Fibroblast of peridontal ligament (primary cell): Measurements from ENCODE around the gene MIAT.
"Not testable (repeated sequence)": the region's sequence is repeated elsewhere in the genome, so short reads cannot be mapped to it uniquely, and the experiment has no call there.

Source experiments
- DNase-seq: peaks from one replicate; pipeline ENCODE4 v3.0.0-alpha.2; 2010; ENCODE audit errors: extremely low read depth

The MIAT gene

DNA sequence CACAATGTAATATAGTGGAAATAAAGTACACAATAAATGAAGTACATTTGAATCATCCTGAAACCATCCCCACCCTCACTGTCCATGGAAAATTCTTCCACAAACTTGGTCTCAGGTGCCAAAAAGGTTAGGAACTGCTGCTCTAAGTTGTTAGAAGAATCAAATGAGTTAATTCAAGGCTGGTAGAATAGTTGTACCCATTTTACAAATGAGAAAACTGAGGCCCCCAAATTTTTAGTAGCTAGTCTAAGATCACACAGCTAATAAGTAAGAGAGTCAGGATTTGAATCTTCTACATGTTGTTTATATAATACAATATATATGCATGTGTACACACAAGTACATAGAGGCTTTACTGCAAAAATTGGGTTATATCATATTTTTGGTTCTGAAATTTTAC lies 43.1 kb downstream of the MIAT start:
- DNase-seq = no peak

DNA sequence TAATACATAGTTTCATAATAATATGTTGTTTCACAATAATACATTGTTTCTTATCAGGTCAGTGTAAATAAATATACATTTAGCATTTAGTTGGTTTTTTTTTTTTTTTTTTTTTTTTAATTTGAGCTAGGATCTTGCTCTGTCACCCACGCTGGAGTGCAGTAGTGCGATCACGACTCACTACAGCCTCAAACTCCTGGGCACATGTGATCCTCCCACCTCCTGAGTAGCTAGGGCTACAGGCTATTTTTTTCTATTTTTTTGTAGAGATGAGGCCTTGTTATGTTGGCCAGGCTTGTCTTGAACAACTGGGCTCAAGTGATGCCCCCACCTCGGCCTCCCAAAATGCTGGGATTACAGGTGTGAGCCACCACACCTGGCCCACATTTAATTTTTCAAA lies 43.5 kb downstream of the MIAT start:
- DNase-seq = no peak

DNA sequence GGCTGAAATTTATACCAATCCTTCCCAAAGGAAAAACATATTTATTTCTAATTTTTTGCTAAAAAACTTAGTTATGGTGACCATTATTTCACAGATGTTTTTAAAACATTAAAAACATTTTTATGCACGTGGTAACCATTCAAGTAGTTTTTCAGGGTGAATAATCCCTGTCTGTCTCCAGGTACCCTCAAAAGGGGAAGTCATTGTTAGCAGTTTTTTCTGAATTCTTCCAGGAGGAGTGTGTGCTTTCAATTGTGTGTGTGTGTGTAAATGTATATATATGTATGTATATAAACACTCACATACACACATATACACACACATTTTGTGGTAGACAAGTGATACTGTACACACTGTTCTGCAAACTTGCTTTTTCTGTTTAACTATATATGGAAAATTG lies 43.9 kb downstream of the MIAT start:
- DNase-seq = no peak

GRCh38 chr22:26702906-26703830 lies 45.8 kb downstream of the MIAT start:
- DNase-seq = peak; percentile 73

- not testable (repeated sequence) for DNase-seq
Measured at GRCh38 chr22:26705379-26705778, 48.0 kb downstream of the MIAT start.

DNA sequence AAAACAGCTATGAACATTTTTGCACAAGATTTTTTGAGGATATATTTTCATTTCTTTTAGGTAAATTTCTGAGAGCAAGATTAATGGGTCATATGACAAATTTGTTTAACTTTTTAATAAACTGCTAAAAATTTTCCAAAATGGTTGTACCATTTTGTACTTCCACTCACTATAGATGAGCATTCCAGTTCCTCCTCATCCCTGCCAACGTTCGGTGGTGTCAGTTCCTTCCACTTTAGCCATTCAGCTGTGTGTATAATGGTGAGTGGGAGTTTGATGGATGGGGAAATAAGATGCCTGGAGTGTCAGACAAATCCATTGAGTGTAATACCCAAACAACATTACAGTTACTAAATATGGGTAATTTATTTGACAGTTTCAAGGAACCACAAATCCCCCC lies 49.7 kb downstream of the MIAT start:
- DNase-seq = no peak

GRCh38 chr22:26707581-26707980 lies 50.2 kb downstream of the MIAT start:
- no peak for DNase-seq

- peak; percentile 52 for DNase-seq
Measured at GRCh38 chr22:26708256-26709009, 51.0 kb downstream of the MIAT start.

DNA sequence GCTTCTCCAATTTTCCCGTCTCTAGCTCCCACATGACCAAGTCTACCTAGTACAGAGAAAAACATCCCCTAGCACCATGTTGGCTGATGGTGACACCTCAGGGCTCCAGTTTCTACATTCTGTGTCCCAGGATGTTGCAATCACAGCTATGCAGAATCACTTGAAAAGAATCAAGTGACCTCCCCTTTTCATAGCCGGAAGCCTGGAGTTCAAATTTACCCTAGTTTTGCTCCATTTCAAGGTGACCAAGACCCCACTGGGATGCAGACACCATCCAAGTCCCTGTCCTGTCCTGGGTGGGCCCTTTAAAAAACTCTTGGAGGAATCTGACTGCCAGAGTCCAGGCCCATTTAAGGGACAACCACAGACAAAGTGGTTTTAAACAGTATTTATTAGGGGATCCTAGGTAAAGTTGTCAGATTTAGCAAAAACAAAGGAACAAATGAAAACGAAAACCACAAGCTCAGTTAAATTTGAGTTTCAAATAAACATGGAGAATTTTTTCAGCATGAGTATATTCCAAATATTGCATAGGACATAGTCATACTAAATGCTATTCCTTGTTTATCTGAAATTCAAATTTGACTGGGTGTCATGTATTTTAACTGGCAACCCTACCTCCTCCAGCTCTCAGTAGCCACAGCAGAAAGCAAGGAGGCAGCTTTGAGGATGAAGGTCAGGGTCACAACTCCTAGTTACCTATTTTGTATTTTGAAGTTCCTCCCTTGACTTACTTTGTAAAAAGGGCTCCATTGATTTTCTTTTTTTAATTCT lies 52.4 kb downstream of the MIAT start:
- DNase-seq = peak; percentile 81

DNA sequence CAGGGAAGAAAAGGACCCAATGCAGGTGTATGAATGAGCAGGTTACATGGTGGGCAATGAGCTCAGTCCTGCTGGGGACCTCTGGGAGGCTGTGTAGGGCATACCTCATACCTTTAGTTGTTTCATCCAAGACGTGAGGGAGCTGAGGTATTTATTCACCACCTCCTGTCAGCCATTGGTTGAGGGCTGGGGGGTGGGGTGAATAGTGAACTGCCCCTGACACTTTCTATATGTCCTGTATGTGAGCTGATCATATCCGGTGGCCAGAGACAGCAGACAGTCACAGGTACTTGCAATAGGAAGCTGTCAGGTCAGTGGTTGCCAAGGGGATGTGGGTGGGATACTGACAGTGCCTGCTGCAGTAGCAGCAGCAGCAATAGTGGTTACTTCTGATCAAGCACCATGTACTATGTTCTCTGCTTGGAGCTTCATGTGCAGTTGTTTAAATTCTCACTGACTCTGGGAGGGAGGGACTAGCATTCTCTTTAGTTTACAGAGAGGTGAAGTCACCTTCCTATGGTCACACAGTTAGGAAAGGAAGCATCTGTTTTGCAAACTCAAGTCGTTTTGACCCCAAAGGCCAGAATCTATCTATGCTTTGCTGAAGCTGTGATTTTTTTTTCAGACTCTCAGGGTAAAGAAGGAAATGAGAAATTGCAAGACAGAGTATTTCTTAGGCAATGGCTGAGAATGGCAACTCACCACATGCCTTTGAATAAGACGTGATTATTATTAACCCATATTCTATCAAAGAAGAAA lies 54.0 kb downstream of the MIAT start:
- peak; percentile 17 for DNase-seq

- DNase-seq = no peak
Measured at GRCh38 chr22:26712158-26712557, 54.8 kb downstream of the MIAT start.

DNA sequence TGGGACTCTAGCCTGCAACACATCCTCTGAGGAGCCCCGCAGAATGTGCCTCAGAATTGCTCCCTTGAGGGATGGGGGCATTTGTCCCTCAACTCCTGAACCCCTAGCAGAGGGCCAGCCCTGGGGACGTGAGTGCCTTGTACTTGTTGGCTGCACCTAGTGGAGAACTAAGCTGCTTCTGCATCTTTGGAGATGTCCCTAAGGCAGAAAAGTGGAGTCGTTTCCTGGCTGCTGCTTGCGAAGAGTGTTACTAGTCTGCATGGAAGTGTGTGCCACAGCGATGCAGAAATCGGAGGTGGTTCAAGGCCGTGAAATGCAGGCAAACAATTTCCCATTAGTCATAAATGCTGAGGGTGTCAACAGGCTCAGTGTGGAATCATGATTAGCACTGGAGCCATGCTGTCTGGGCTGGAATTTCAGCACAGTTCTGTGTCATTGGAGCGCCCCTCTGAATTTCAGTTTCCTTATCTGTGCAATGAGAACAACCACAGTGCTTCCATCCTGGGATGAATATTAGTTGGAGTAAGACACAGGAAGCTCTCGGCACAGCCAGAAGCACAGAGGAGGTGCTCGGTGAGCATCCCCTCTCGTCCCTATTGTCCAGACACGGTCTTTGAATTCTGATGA lies 56.5 kb downstream of the MIAT start:
- no peak for DNase-seq

DNA sequence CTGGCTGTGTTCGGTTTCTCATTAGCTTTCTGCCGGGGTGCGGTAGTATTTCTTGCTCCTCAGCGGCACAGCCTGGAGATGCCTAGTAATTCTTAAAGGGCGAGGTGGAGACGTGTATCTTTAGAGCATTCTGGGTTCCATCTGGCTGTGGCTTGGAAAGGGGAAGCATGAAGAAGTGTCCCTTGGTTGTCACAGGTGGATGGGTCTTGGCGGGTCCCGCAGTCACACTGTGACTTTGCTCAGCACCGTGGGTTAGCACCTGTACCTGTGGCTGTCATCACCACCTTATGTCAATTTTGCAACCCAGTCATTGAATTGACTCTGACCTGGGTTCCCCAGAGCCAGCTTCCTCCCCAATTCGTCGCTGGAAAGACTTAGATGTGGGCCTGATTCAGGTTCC lies 57.6 kb downstream of the MIAT start:
- no peak for DNase-seq

DNA sequence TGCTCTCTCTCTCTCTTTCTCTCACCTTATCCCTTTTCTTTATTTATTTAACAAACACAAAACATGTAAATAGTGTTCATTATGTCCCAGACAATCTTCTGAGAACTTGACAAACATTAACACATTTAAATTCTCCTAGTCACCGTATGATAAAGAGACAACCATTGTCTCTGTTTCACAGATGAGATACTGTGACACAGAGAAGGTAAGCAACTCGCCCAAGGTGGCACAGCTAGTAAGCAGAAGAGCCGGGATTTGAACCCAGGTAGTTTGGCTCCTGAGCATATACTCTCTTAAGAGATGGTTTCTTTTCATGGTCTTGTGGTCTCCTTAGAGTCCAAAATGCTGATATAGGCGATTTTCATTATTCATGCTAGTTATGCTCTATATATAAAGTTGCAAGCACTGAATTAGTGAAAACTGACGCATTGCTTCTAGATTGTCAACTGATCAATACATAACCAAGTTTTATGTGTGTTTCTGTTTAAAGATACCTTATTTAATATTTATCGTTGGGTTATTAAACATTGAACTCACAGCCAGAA lies 58.1 kb downstream of the MIAT start:
- DNase-seq = no peak

GRCh38 chr22:26718488-26718887 lies 61.1 kb downstream of the MIAT start:
- DNase-seq = no peak

GRCh38 chr22:26718905-26719304 lies 61.5 kb downstream of the MIAT start:
- peak; percentile 96 for DNase-seq

- DNase-seq = peak; percentile 54
Measured at GRCh38 chr22:26722159-26722558, 64.8 kb downstream of the MIAT start.

GRCh38 chr22:26724414-26724813 lies 67.0 kb downstream of the MIAT start:
- no peak for DNase-seq

DNA sequence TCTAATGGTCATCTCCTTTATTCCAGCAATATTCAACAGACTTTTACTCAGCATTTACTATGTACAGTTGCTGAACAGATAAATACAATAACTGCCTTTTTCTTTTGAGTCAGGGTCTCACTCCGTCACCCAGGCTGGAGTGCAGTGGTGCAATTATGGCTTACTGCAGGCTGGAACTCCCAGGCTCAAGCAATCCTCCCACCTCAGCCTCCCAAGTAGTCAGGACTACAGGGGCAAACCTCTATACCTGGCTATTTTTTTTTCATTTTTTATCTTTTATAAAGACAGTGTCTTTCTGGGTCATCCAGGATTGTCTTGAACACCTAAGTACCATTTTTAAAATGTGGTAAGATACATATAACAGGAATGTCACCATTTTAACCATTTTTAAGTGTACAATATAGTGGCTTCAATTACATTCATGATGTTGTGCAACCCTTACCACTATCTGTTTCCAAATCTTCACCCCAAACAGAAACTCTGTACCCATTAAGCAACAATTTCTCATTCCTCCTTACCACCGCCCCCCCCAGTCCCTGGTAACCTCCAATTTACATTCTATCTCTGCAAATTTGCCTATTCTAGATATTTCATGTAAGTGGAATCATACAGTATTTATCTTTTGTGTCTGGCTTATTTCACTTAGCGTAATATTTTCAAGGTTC lies 67.8 kb downstream of the MIAT start:
- DNase-seq = peak; percentile 57
